Stimulated activated CD4-positive, alpha-beta T cell treated with anti-CD3 and anti-CD28 coated beads, Interleukin-4, amount 100 ng/mL, for 4 hours (primary cell): ENCODE results near the gene SCARF2.

Source experiments
- DNase-seq, 2 experiments: peaks; one replicate each; pipeline ENCODE4 v3.0.0-alpha.2; 2020

SCARF2 gene

DNA sequence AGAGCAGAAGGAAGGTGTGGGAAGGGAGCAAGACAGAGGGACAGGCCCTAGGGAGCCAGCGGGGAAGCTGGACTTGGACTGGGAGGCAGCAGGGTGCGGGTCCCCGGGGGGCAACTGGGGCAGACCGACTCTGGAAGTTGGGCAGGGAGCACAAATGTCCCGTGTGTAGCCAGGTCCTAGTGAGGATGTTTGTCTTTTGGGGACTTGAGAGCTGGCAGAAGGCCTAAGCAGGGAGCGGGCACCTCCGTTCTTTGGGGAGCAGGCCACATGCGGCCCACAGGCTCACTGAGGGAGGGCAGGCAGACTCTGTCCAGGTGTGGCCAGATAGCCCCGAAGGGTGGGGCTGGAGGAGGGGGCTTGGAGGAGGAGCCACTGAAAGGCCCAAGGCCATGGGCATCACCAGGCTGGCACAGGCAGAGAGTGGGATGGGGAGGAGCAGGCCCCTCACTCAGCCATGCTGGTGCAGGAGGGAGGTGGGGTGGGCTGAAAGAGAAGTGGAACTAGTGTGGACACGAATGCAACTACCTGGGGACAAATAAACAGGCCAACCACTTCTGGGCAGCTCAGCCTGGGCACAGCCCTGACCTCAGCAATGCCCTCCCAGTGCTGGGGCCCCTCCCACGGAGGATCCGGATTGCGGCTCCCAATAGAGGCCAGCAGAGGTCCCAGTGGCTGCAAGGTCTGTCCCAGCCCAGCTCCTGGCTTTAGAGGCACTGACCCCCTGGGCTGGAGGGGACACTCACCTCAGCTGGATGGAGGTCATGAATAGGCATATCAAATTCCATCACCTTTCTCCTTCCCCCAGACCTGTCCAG lies 1.3 kb upstream of the SCARF2 start:
- no peak for DNase-seq

DNA sequence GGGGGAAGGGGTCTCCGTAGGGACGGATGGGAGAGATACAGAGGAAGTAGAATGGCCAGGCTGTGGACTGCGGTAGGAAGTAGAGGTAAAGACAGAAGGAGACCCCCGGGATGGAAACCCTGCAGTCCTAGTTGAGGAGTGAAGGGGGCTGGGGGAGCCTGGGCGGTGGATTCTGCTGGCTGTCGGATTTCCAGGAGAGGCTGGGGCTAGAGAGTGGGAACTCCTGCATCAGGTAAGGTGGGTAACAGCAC lies 727 bp upstream of the SCARF2 start:
- DNase-seq: no peak

DNA sequence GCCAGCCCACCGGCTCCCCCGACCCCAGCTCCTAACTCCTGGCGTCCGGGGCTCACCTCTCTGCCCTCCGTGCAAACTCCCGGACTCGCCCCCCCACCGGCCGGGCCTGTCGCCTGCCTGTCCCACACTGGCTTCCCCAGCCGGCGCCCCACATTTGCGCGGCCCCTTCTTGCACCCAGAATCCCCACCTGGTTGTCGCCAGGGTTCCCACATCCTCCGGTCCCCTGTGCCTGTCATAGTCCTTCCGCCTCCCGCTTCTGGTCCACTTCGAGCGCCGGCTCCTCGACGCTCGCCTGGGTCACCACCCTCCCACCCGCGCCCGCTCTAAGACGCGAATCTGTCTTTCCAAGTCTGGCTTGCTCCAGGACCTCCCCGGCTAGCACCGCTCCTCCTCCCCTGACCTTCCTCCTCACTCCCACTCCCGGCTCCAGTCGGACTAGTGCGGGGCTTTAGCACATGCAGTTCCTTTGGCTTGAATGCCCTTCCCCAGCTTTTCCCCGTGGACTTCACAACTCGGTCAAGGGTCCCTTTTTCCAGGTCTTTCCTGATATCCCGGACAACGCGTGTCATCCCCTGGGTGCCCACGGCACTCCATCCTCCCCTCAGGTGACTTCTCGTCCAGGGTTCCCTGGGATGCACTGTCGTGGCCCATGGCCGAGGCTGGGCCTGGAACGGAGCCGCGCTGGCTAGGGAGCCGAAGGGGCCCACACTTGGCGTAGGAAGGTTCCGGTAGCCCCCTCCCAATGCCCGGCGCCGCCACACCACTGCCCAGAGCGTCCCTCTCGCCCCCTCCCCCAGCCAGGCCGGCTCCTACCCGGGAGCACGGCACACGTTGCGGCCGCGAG lies 635 bp downstream of the SCARF2 start:
- peak in 1 of 2 experiments; percentile 29 for DNase-seq

DNA sequence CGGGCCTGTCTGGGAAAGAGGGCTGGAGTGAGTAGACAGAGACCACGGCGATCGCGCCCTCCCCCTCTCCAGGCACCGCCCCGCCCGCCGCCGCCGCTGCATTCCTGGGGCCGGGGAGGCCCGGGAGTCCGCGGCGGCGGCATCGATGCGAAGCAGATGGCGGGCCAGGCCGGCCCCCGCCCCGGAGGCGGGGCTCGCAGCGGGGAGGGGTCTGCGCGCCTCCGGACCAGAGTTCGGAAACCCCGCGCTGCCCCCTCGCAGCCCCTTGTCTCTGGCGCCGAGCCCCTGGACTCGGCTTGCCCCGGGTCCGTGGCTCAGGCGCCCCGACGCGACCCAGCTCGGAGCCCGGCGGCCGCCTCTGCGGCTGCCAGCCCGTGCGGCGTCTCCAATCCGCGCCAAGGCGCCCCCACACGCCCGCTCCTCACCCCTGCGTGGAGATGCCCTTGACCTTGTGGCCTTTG lies 1.3 kb downstream of the SCARF2 start:
- no peak for DNase-seq

DNA sequence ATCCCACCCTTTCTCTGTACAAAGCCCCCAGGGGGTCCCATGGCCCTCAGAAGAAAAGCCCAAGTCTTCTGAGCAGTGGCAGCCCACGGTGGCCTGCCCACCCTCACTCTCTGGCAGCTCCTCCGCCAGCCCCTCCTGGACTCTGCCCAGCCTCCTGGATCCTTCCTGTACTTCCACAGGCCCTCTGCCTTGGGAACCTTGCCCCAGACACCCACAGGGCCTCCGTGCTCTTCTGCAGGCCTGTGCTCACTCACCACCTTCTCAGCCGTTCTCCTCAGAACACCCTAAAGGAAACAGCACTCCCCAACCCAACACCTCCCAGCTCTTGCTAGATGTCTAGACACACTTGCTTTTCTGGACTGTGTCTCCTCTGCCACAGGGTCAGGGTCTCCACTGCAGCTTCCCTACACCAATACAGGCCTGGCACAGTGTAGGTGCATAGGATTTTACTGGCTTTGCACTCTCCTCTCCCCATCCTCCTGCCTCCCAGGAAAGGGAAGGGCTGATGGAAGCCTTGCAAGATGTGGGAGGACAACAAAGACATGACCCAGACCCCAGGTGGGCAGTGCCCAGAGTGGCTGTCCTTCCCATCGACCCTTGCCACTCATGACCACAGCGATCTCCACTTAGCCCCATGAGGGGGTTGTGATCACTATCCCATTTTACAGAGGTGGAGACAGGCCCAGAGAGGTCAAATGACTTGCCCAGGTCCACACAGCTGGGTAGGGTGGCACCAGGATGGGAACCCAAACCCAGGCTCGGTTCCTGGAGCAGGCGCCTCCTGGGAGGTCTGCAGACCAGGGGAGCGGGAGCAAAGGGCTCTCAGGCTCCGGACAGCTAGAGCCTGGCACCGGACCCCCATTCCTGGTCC lies 2.0 kb downstream of the SCARF2 start:
- DNase-seq: no peak

DNA sequence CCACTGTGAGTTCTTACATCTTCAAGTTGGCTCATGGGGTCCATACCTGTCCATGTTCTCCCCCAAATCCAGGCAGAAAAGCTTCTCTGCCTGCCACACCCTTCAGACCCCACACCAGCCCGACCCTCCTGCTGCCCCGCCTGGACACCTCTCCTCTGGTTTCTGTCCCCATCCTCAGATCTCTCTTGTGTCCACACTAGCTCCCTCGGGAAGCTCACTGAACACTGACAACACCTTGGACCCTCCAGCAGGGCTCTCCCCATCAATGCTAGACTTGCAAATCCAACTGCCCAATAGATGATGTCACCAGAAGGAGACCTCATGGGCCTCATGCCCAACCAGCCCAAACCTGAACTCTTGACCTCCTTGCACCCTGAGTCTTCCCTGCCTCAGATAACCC lies 2.9 kb downstream of the SCARF2 start:
- DNase-seq: no peak

DNA sequence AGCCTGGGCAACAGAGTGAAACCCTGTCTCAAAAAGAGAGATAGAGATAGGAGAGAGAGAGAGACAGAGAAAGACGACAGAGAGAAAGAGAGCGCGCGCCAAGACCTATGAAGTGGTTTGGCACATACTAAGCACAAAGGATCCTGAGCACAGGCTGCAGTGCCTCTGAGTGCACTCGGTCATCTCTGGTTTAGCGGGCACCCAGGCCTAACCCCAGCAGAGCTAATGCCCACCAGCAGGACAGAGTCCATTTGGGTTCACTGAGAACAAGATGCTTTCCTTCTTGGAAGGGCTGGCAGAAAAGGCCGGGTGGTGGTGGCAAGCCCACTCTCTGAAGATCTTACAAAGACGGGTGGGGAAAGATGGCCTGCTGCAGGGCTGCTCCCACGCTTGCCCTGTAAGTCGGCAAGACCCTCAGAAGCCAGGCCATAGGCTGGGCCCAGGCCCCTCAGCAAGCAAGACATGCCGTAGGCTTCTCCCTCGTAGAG lies 3.3 kb downstream of the SCARF2 start:
- no peak for DNase-seq

DNA sequence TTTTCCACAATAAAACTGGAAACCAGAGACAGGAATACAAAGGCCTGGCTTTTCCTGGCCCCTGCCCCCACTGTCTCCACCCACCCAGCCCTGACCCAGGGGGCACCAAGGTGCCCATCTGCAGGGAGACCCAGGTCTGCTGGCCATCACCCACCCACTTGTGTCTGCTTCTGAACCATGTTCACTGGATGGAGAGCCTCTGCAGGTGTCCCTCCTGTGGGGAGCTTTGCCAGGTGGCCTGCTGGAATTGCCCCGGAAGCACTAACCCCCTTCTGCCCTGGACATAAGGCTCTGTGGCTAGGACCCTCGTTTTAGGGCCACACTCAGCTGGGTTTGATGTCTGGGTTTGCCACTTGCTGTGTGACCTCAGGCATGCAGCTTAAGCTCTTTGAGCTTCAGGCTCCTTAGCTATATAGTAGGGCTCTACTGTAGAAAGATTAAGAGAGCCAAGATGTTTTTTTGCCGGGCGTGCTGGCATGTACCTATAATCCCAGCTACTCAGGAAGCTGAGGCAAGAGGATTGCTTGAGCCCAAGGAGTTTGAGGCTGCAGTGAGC lies 3.9 kb downstream of the SCARF2 start:
- no peak for DNase-seq

DNA sequence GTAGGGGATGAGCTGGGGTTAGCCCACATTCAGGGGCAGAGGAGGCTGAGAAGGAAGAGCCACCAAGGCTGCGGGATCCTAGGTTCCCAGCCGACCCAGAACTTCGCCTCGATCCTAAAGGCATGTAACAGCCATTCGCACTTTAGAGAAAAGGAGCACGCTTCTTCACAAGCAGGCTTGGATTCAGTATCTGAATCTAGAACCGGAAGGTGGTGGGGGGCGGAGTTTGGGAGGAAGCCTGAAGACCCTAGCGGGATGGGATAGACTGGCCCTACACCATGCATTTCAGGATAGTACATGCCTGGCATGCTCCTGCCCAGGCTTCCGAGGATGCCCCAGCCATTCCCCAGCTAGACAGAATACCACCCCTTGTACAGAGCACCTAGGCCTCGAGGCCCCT lies 4.4 kb downstream of the SCARF2 start:
- DNase-seq: no peak

DNA sequence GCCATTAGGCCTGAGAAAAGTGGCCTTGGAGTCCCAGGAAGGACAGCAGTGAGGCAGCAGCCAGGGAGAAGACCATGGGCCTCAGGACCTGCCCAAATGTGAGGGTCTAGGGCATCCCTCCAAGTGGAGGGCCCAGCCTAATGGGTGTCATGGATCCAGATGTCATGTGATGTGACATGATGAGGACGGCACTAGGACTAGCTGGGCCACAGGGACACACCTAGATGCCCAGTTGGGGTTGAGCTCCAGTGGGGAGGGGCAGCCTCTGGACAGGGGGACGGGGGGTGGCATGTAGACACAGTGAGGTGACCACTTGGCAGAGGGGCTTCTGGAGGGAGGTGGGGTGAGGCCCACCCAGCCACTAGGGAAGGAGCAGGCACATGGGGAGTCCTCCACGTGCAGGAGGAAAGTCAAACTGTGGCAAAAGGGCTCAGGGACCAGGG lies 5.4 kb downstream of the SCARF2 start:
- no peak for DNase-seq

DNA sequence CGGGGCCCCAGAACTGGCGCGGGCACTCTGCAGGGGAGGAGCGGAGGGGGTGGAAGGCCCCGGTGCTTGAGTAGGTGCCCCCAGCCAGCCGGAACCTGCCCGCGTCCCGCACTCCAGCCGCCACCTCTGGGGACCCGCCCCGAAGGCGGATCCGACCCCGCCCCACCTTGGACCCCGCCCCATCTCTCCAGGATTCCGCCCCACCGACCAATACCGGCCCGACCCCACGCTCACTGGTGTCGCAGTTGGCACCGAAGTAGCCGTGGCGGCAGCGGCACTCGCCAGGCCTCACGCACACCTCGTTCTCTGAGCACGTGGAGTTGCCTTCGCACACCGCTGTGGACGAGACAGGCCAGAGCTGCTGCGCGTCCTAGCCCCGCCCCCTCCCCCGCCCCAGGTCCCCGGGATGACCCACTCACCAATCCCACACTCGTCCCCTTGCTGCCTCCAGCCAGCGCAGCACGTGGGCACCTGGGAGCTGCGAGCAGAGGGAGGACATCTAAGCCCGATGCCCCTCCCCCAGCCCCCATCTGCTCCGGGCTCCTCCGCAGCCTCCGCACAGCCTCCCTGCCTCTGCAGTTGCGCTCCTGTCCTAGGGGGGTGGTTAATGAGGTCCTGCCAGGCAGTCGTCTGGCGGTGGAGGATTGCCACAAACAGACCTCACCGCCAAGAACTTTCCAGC lies 6.0 kb downstream of the SCARF2 start:
- no peak for DNase-seq

DNA sequence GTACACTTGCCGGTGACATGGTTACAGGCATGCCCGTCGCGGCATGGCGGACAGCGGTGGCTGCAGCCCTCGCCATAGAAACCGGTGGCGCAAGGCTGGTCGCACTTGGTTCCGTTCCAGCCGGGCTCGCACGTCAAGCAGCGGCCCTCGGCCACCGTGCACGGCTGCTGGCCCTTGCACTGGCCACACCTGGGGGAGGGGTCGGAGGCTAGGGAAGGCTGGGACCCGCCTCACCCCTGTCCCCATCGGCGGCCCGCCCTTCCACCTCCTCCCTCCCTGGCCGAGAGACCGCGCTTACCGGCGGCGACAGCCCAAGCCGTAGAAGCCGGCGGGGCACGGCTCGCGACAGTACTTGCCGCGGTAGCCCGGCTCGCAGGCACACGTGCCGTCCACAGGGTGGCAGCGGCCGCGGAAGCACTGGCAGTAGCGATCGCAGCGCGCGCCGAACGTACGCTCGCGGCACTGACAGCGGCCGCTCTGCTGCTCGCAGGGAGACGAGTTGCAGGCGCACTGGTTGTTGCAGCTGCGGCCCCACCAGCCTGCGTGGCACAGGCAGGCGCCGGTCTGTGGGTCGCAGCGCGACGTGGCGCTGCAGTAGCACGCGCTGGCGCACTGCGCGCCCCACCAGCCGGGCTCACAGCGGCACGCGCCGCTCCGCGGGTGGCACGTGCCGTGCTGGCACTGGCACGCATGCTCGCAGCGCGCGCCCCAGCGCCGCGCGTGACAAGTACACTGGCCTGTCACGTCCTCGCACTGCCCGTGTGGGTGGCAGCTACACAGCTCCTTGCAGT lies 6.7 kb downstream of the SCARF2 start:
- DNase-seq: peak; percentile 52 to 57

DNA sequence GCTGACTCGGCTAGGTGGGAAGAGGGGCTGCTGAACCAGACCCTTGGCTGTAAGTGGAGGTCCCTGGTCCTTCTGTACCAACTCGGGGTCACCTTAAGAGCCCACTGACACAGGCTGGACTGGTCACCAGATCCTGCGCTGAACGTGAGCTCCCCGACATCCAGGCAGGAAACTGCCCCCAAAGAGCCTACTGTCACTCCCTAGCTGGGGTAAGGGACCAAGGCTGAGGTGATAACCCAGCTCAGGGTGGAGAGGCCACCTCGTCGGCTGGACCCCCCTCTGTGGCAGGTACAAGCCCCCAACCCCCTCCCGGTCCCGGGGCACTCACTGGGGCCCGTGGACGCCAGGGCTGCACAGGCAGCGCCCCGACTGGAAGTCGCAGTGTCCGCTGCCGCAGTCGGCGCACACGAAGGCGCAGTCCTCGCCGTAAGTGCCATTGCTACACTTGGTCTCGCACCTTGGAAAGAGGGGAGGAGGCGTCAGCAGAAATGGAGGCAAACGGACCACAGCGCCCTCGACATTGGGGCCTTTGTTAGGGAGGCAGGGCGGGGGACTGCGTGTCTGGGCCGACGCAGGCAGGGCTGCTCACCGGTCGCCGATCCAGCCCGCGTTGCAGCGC lies 7.4 kb downstream of the SCARF2 start:
- no peak for DNase-seq

DNA sequence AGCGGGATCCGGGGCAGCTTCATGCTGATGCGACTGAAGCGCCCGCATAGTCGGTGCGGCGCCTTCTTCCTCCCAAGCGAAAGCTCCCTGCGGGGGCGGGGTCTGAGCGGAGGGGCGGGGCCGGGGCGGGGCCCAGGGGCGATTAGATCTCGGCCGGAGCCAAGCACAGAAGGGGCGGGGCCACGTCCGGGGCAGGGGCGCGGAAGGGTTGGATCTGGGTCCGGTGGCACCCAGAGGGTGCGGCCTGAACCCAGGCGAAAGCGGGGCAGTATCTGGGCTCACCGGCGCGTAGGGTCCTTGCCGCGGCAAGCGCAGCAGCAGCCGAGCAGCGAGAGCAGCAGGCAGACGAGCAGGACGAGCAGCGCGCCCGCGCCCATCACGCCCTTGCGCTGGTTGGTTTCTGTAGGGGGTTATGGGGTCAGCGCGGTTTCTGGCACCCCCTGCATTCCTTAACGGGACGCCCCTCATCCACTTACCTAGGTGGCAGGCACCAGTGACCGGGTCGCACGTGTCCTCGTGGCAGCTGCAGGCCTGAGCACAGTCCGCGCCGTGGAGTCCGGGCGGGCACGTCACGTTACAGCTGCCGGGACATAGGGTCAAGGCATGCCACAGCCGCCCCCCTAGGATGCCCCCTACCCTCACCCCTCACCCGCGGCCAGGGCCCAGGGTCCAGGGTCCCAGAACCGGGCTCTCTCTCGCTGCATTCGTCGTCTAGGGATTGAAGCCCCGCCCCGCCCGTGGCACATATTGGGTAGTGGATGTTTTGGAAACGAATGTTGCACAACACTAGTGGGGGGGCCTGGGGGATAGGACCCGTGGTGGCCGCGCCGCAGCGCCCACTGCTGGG lies 8.1 kb downstream of the SCARF2 start:
- DNase-seq: peak; percentile 72 to 81

DNA sequence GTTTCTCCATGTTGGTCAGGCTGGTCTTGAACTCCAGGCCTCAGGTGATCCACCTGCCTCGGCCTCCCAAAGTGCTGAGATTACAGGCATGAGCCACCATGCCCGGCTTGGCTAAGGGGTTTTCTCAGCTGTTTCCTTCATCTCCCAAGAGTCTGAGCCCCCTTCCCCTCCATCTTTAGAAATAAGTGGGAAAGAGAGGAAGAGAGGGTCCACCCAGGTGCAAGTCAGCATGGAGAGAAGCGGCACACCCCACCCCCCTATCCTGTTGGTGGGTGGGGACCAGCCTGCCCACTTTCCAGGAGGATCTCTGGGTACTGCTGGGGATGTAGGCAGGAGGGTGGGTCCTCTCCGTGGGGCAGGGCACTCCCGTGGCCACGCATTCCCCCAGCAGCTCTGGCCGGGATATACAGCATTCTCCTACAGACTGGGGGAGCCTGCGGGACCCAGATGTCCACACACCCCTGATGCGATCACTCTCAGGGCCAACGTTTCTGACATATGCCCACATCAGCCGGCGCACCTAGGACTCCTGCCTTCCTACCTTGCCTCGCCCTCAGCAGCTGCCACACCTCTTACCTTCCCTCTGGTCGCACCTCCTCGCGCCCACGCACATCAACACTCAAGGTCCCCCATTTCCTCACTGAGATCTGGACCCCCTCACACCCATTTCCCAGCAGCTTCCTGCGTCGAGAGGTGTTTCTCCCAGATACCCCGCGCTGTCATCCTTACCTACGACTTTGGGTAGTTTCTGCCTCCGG lies 8.9 kb downstream of the SCARF2 start:
- no peak for DNase-seq

DNA sequence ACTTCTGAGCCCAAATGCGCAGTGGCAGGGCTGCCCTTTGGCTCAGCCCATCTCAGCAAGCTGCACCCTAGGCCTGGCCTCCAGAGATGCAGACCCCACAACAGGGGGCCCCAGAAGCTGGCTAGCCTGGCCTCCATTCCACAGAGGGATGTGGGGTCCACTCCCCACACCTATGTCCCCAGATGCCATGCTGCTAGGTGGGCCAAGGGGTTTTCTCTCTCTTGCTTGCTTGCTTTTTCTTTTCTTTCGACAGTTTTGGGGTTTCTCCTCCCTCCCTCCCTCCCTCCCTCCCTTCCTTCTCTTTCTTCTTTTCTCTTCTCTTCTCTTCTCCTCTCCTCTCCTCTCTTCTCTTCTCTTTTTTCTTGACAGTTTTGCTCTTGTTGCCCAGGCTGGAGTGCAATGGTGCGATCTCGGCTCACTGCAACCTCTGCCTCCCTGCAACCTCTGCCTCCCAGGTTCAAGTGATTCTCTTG lies 9.6 kb downstream of the SCARF2 start:
- no peak for DNase-seq

DNA sequence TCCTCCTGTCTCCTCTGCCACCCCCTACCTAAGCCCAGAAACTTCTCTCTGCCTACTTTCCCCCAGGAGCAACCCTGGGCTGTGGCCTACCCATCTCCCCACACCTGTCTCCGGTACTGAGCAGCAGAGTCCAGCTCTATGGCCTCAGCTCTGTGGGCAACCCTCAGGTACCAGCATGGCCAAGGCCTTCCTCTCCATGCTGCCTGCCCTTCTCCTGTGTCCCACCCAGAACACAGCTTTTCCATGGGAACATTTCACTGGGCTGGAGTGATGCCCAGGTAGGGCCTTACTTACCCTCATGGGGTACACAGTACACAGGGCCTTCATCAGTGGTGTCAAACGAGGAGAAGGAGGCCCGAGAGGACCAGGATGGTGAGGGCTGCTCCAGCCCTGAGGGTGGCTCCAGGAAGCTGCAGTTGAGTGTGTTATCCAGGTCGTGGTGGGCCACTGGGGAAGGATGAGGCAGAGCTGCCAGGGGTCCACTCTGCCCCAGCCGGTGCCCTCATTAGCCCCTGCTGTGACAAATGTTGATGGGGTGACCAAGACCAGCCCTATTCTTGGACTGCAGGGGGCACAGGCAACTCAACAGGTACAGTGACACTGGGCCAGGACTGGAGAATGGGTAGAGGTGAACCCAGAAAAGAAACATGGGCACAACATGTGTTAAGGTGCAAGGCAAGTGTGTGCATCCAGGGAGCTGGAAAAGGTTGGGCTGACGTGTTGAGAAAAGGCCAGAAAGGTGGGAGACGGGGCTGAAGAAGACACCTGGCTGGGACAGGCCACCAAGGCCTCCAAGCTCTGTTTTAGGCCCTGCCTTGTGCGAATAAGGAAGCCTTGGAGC lies 10.3 kb downstream of the SCARF2 start:
- no peak for DNase-seq

DNA sequence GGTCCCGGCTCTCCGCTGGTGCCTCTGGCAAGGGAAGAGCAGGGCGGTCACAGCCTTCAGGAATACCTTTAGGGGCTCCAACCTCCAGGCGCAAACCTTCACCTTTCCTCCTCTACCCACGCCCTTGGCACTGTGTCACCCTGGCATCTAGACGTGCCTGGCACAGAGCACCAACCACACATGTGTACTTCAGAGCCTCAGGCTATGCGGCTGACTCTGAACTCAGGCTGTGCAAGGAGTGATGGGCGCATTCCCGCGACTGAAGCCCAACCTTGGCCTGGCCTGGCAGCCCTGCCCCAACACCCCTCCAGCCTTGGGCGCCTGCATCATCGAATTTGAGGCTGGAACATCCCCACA lies 11.4 kb downstream of the SCARF2 start:
- no peak for DNase-seq
